DMS53 treated with DMSO at 0.1 percent for 48 hours (cell line): Measurements from ENCODE around the gene PLCB4.

Experiments used
- DNase-seq: peaks from one replicate; lab custom pipeline; 2025; ENCODE audit not compliant: unreplicated experiment; lab: John Stamatoyannopoulos, UW

The PLCB4 gene

DNA sequence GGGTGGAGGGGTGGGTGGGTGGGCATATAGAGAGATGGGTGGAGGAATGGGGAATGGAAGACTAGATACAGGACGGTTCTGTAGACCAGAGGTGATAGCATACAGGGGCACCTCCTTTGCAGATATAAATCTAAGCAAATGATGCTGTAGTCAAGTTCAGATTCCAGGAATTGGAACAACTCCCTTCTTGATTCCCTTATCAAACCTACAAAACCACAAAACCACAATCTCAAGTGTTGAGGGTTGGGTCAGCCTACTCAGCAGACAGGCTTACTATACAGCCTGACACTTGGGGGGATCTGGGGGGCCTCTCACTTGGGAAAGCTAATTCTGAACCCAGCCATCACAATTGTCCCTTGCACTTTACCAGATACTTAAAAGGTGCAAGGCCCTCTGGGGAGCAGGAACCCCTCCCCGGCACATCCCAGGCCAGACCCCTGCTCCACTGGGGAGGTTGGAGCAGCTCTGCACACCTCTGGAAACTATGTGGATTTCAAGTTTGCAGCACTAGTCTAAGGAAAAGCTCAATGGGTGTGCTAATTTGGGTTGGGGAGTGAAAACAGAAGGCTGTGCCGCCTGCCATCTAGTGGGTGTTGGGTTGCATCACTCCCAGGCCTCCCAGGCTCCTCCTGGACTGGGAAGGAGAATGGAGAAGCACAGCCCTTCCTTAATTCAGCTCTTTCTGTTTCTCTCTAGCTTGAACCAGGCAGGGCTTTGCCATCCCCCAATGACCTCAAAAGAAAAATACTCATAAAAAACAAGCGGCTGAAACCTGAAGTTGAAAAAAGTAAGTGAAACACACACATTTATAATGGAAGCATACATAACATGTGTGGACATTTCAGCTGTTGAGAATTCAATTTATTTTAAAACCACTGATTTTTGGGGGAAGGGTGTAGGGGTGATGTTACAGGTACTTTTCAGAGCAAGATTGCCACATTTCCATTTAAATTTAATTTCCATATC lies 324.3 kb downstream of the PLCB4 start:
- peak; percentile 36 for DNase-seq

DNA sequence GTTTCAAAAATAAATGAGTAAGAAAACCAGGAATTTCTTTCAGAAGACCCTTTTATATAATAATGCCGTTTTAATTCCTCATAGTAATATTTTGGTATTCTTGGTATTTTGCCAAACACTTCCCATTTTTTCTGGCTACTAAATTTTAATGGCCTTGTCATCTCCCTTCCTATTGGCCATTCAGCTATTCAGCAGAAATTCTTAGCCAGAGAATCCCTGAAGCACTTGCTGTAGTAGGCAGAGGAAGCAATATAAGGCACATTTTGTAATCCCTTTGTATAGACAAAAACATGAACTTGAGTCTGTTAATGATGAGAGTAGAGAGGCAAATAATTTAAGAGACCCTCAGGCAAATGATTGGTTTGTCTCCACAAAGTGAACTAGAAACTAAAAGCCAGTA lies 327.1 kb downstream of the PLCB4 start:
- DNase-seq = no peak

- DNase-seq = no peak
These were observed 329.0 kb downstream of the PLCB4 start for GRCh38 chr20:9397928-9398327.

DNA sequence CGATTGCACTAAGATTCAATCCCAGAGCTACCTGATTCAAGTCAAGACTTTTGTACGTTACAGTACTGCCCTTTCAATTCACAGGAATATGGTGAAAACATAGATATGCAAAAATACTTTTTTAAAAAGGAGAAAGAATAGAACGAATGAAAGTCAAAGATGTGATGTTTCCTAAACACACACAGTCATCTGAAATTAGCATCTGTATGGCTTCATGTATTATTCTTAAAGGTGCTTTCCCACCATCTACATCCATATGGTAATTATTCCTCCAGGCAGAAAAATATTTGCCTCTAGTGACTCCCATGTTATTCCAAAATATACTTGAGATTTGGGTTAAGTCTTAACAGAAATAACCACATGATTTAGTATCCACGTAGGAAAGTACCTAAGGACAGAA lies 330.0 kb downstream of the PLCB4 start:
- no peak for DNase-seq

DNA sequence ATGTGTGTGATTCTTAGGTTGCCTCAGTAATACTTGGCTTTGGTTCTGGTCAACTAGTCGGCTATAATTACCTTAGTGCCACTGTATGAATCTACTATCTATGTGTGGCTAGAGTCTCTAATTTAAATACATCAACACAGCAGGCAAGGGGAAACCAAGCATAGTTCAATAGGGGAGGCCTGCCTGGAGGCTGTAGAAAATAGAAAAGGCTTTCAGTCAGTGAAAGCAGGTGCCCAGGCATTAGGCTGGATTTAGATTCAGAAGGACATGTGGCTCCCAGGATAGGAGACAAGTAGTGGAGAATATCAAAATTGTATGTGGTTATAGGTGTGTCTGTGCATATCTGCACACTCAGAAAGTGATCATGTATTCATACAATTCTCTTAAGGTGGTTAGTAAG lies 330.4 kb downstream of the PLCB4 start:
- DNase-seq = no peak

DNA sequence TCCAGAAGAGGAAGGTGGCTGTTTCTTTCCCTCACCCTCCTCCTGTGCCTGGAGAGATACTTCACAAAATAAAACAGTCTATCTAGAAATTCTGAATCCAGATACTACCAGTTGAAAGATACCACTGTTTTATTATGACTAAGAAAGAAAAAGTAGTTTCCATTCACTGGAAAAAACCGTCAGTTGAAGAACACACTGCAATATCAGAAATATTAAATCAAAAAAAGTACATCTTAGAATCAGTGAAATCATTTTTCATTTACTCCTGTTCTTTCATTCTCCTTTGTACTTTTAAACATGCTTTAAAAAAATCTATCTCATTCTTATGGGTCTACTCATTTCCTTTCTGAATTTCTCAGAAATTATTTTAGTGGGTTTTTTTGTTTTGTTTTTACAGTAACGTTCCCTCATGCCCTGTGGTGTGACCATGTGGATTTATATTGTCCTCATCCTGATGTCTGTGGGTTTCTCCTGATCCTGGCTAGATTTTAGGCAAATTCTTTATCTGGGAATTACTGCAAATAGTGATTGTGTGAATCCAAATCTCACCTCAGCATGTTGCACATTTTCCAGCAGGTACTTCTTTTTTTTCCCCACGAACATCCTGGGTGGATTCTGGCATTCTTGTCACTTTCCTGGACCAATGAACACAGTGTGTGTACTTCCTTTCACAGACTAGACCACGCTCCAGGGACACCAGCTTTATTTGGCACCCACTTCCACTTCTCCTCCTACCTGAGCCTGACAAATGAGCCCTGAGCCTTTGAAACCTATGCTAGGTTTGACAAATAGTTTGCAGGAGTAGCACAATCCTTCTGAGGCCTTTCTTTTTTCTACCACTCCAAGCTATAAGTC lies 331.5 kb downstream of the PLCB4 start:
- DNase-seq = no peak

DNA sequence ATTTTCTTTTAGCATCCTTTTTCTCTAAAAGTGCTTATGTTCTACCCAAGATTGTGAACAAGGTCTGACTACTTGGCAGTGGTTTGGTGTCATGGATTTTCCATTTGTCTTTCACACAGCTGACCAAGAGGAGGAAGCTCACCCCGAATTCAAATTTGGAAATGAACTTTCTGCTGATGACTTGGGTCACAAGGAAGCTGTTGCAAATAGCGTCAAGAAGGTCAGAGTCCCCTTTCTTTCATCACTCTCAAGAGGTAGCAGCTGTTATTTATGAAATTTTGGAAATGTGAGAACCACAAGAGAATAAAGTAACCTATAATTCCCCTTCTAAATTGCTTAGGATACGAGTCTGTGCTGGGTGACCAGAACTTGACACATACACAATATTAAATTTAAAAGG lies 332.5 kb downstream of the PLCB4 start:
- no peak for DNase-seq

DNA sequence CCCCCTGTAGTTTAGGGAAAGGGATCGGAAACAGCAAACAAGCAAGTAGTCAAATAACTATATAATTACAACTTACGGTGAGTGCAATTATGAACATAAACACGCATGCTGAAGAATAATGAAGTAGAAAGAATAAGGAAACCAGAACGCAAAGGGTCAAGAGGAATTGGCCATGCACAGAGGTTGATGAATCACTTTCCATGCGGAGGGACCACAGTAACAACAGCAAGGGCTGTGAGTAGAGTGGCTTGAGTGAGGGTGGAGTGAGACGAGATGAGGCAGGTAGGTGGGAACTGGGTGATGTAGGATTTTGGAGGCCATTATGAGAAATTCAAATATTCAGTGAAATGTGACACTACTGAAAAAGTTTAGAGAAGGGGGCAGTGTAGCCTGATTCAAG lies 333.3 kb downstream of the PLCB4 start:
- DNase-seq = no peak

DNA sequence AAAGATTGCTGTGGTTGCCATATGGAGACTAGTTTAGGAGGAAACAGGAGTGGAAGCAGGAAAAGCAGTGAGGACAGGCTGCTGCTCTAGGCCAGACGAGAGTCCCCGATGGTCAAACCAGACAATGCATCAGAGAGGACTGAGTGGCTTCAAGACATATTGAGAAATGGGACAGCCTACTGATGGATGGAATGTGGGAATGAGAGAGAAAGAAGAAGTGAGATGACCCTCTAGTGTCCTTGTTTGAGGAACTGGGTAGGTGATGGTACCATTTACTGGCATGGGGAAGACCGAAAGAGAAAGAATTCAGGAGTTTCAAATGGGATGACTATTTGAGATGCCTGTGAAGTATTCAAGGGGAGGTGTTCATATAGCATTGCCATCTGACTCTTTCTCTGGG lies 333.7 kb downstream of the PLCB4 start:
- DNase-seq = no peak

DNA sequence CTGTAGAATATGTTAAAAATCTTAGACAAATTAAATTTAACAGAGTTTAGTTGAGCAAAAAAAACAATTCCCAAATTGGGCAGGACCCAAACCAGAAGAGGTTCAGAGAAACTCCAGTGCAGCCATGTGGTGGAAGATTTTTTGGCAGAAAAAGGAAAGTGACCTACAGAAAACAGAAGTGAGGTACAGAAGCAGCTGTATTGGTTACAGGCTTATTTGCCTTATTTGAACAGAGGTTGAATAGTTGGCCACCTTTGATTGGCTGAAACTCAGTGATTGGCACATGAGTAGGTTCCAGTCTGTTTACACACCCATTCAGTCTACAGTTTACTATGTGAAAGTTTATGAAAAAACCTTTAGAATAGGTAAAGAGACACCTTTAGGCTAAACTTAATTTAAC lies 334.6 kb downstream of the PLCB4 start:
- no peak for DNase-seq

- peak; percentile 35 for DNase-seq
These were observed 339.0 kb downstream of the PLCB4 start for GRCh38 chr20:9407805-9408421.

DNA sequence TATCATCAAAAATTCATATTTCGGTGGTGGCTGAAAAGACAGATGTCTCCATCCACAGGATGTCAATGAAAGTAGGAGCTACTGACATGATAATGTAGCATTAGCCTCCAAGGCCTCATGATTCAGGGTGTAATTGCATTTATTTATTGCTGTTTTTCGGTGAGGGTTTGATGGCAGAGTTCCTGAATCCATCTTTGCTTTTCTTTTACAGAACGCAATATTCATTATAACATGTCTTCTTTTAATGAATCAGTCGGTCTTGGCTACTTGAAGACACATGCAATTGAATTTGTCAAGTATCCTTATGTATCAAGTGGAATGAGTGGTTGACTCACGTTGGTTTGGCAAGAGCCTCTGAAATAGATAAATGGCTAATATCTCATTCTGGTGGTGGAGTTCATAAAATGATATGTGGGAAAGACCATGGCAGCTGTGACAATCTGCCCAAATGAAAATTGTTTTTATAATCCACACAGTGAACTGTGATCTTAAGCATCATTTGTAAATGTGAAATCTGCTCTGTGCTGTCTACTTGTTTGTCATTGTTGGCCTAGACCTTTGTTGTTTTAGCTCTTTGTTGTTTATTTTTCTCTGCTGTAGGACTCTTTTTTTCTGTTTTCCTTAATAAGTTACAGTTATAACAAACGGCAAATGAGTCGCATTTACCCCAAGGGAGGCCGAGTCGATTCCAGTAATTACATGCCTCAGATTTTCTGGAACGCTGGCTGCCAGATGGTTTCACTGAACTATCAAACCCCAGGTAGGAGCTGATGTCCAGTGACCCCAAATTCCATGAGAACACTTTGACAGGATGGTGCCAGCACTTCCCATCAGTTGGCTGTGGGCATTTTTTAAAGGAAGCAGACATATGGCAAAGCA lies 339.8 kb downstream of the PLCB4 start:
- no peak for DNase-seq

DNA sequence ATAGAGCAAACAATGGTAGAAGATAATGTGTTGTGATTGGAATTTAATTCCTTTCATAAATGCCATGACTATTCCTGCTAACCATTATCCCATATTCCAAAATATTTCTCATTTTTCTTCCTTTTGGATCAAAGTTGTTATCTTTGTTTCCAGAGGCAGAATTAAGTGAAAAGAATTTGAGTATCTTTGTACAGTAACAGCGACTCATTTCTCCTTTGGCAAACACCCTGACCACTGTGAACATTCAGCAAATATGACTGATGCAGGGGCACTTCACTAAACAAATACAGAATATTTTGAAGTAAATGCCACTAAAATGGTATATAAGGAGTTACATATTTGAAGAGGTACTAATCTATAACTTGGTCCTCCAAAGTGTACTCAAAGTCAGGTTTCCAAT lies 340.5 kb downstream of the PLCB4 start:
- DNase-seq = no peak

DNA sequence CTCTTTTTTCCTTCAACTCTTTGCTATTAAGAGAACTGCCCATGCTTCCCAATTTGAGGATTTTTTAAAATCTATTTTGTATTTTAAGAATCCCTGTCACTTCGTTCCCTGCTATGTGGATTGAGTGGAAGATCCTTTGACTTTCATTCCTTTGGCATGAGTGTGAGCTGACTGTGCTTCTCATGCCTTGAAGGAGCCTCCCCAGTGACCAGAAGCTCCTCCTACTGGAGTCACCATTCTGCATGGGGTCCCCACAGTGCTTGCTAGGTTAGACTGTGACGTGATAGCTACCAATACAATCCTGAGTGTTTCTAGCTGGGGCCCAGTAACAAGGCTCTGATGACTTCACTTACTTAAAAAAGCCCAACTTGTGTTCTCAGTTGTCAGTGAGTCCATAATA lies 341.1 kb downstream of the PLCB4 start:
- DNase-seq = no peak

DNA sequence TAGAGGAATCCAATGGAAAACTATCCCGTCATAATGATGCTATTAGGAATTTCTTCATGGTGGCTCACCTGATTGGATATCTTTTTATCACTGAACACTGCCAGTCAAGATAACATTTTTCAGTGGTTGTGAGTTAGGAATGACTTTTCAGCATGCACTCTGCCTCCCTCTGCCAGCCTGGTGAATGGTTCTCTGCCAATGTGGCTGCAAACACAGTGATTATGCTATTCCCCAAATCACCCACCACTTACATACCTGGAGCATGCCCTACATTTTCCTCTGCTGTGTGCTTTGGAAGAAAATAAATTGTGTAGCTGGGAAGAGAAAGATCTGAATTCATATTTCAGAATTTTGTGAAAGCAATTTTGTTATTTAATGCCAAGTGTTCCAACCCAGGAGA lies 342.9 kb downstream of the PLCB4 start:
- no peak for DNase-seq

DNA sequence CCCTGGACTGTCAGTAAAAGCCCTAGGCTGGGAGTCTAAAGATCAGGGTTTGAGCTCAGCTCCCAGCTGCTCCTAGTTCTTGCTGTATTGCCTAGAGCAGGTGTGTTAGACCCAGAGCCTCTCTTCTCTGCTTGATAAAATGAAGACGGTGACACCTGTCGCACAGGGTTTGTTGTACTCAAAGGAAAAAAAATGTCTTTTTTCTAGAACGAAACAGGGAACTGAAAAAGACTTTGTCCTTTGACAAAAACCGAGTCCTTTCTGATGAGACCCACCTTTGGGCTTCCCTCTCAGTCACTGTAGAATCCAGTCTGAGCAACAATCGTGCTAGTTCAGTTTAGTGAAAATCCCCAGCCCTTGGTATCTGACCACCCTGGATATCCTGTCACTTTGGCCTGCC lies 343.4 kb downstream of the PLCB4 start:
- DNase-seq = no peak

DNA sequence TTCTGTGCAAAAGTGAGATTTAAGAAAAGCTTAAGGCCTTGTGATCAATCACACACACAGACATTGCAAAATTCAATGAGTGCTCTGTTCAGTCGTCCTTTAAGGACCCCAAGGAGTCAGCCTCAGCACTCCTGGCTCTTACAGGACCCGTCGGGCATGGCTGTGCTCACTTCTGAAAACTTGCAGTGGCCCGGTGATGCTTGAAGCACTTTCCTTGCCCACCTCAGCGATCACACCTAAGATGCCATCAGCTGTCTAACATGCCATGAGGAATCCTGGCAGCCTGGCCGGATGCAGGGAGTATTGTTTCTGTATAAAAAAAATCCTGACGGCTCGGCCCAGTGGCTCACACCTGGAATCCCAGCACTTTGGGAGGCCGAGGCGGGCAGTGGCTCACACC lies 344.1 kb downstream of the PLCB4 start:
- DNase-seq = no peak

DNA sequence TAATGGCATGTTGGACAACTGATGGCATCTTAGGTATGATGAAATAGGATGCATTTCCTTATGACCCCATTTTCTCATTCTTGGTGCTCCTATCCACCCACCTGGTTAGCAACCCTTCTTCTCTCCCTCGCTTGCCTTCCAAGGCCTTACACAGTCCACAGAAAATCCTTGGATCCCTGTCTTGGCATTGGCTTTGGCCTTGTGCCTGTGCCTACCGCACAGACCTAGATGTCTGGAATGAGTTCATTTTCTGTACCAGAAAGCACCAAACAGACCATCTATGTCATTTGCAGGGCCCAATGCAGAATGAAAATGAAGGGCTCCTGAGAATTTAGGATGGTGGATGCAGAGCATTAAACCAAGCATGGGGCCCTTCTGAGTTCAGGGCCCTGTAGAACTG lies 346.5 kb downstream of the PLCB4 start:
- no peak for DNase-seq

DNA sequence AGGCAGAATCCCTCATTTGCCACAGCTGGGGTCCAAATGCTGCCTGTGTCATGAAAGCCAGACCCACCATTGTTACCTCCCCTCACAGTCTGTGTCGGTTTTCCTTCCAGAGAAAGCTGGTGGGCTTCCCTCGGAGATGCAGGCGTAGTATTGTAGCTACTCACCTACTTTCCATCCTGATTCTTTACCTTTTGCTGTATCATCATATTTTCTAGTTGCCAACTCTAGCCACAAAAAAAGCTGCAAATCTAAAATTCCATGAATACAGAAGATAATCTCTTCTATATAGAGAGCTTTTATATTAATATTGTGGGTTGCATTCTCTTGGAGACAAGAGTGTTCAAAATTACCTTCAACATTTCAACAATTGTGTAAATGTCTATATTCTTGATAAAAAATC lies 347.5 kb downstream of the PLCB4 start:
- no peak for DNase-seq

- no peak for DNase-seq
These were observed 348.8 kb downstream of the PLCB4 start for GRCh38 chr20:9417665-9418064.
